AG04450 (cell line): ENCODE measurements around the gene MAML2. TPM values are rescaled to one million over a fixed set of nuclear protein-coding genes. Genes with fewer than 3 reads are reported as not detected.

Source experiments
- CTCF ChIA-PET: fragments of 300-600, 350-600 bp; formaldehyde crosslinking; extraction: SDS; loops from one replicate; lab custom pipeline; 2022; ENCODE audit warnings: antibody characterized with exemption, inconsistent platforms; lab: Charles Lee
- POLR2A ChIA-PET: fragments of 350-600 bp; formaldehyde crosslinking; extraction: SDS; loops from one replicate; lab custom pipeline; 2021; ENCODE audit warnings: antibody characterized with exemption, inconsistent platforms; lab: Yijun Ruan, JAX
- DNase-seq: peaks from one replicate; pipeline ENCODE4 v3.0.0-alpha.2; 2011; ENCODE audit warnings: low read depth, low spot score
- H3K27ac ChIP-seq: one replicate; pipeline ENCODE4 v1.5.1; 2012; ENCODE audit warnings: low read depth, low read length, control low read depth
- H3K27me3 ChIP-seq: one replicate; pipeline ENCODE4 v1.6.0; 2012; ENCODE audit warnings: low read length; ENCODE audit not compliant: control insufficient read depth, insufficient read depth
- H3K4me3 ChIP-seq: 2 replicates; pipeline ENCODE4 v1.5.1; 2011; ENCODE audit warnings: mild to moderate bottlenecking, low read depth, low read length, control low read depth
- H3K9me3 ChIP-seq: 2 replicates; pipeline ENCODE4 v1.5.1; 2012; ENCODE audit warnings: low read length; ENCODE audit not compliant: control insufficient read depth, insufficient read depth
- CTCF ChIP-seq: IDR thresholded peaks from 2 replicates; pipeline ENCODE4 v1.5.1; 2011; ENCODE audit warnings: low read depth, low read length, control low read depth, inconsistent platforms
- polyA plus RNA-seq: library from polyadenylated mRNA; depleted of rRNA; stranded (reverse); fragments of >200 nt; gene quantifications from 2 replicates; pipeline ENCODE4 v1.2.3, GENCODE V29; 2011

MAML2 gene
- polyA plus RNA-seq, 1 experiment: 23.0 TPM

DNA sequence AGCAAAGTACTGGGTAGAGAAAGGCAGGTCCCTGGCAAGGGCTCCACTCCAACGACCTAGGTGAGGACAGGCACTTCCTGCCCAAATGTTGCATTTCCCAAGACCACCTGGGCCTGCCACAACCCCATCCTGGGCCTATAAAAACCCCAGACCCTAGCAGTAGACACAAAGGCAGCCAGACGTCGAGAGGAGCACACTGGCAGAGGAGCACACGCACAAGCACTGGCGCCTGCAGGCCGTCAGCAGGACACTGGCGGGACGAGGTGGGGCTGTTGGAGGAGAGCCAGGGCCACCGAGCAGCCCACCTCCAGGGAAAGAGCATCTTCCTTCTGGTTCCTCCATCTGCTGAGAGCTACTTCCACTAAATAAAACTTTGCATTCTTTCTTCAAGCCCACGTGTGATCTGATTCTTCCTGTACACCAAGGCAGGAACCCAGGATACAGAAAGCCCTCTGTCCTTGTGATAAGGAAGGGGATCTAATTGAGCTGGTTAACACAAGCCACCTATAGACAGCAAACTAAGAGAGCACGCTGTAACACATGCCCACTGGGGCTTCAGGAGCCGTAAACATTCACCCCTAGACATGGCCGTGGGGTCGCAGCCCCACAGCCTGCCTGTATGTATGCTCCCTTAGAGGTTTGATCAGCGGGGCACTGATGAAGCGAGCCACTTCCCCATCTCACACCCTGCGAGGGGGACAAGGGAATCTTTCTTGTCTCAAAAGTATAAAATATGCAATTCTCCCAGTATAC is 329.4 kb downstream of the MAML2 start:
- H3K27me3 ChIP-seq: no peaks in the 10 kb centered on the region
- CTCF ChIA-PET: interaction anchor here (0.5 to 2.0 kb wide), 7 partner anchors 14 to 330 kb away, joined by 3 to 6 read pairs (median 4); partner anchors contain the start of gene MAML2
- POLR2A ChIA-PET: no interaction called here

GRCh38 chr11:96012086-96012824 is 330.7 kb downstream of the MAML2 start:
- TF ChIP-seq CTCF: peak; percentile 68
- Histone ChIP-seq H3K4me3 (no peak overlapping the region), H3K27ac (no peak overlapping the region), H3K9me3 (no peaks in the 10 kb centered on the region), H3K27me3 (no peaks in the 10 kb centered on the region)
- no peak for DNase-seq
- ChIA-PET POLR2A (no interaction called here), CTCF (interaction anchor here (1.0 to 1.9 kb wide), 3 partner anchors 22 to 331 kb away, joined by 3 to 6 read pairs (median 3); partner anchors contain the start of gene MAML2)

More for the DNA sequence above, 329.4 kb downstream of the MAML2 start:
- TF ChIP-seq CTCF: no peak
- Histone ChIP-seq H3K4me3 (no peak overlapping the region), H3K9me3 (no peaks in the 10 kb centered on the region), H3K27ac (no peak overlapping the region)
- DNase-seq: no peak

DNA sequence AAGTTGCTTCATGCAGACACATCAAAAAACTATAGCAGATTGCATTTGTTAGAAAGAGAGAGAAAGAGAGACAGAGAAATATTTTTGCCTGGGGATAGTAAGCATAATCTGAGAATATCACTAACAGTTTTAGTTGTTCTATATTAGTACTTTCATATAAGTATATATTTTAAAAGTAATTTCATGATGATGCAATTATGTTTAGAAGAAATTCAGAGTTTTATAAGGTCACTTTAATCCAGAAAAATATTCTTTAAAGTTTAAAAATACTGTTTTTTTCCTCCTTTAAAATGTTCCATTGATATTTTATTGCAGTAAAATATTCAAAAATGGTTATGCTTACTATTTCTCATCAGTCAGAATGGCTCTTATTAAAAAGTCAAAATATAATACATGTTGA is 332.3 kb downstream of the MAML2 start:
- CTCF ChIA-PET: interaction anchor here (0.6 kb wide), 1 partner anchor 175 kb away, joined by 4 read pairs; no protein-coding TSS in a partner anchor
- H3K27ac ChIP-seq: no peak overlapping the region
- H3K4me3 ChIP-seq: no peak overlapping the region
- POLR2A ChIA-PET: no interaction called here
- no peak for TF ChIP-seq CTCF
- H3K27me3 ChIP-seq: no peaks in the 10 kb centered on the region
- H3K9me3 ChIP-seq: no peaks in the 10 kb centered on the region
- DNase-seq: no peak

DNA sequence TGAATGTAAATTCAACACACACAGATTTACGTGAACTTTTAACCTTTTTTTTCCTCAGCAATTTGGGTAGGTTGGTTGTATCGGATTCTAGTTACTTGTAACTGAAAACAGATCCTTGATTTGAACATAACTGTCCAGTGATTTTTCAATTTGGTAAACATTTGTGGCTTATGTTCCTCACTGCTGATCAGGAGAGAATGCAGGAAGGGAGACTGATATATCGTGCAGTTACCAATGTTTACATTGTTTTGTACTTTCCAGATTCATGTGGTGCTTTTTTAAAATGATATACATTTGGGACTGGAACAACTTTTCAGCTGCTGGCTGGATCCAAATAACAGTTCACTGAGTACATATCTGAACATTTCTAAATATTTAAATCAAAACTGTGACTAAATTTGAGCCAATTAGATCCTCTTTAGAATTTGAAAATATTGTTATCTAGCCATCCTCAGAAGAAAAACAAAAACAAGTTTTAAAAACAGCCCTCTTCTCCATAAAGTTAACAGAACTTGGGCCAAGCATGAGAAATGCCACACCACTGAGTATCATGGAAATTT is 334.8 kb downstream of the MAML2 start:
- H3K9me3 ChIP-seq: no peaks in the 10 kb centered on the region
- no peak for TF ChIP-seq CTCF
- no peak overlapping the region for H3K4me3 ChIP-seq
- peak; percentile 84 for DNase-seq
- POLR2A ChIA-PET: no interaction called here
- no peak overlapping the region for H3K27ac ChIP-seq
- no peaks in the 10 kb centered on the region for H3K27me3 ChIP-seq
- CTCF ChIA-PET: no interaction called here
